ENCODE measurements around the gene PCSK9.

- TF ChIP-seq CTCF (conservative IDR thresholded peaks at IDR 0.05) (no peak), ZFX (IDR thresholded peaks at IDR 0.05) (no peak)
These were observed 28.5 kb upstream of the PCSK9 start for GRCh38 chr1:55010887-55011217.
